AG04450 (cell line): ENCODE results near the gene ENKUR. TPM values are rescaled to one million over a fixed set of nuclear protein-coding genes. Genes with fewer than 3 reads are reported as not detected.

ENCODE experiments used
- CTCF ChIA-PET: fragments of 300-600, 350-600 bp; formaldehyde crosslinking; extraction: SDS; loops from one replicate; lab custom pipeline; 2022; ENCODE audit warnings: antibody characterized with exemption, inconsistent platforms; lab: Charles Lee
- POLR2A ChIA-PET: fragments of 350-600 bp; formaldehyde crosslinking; extraction: SDS; loops from one replicate; lab custom pipeline; 2021; ENCODE audit warnings: antibody characterized with exemption, inconsistent platforms; lab: Yijun Ruan, JAX
- DNase-seq: peaks from one replicate; pipeline ENCODE4 v3.0.0-alpha.2; 2011; ENCODE audit warnings: low read depth, low spot score
- H3K27ac ChIP-seq: one replicate; pipeline ENCODE4 v1.5.1; 2012; ENCODE audit warnings: low read depth, low read length, control low read depth
- H3K27me3 ChIP-seq: one replicate; pipeline ENCODE4 v1.6.0; 2012; ENCODE audit warnings: low read length; ENCODE audit not compliant: control insufficient read depth, insufficient read depth
- H3K4me3 ChIP-seq: 2 replicates; pipeline ENCODE4 v1.5.1; 2011; ENCODE audit warnings: mild to moderate bottlenecking, low read depth, low read length, control low read depth
- H3K9me3 ChIP-seq: 2 replicates; pipeline ENCODE4 v1.5.1; 2012; ENCODE audit warnings: low read length; ENCODE audit not compliant: control insufficient read depth, insufficient read depth
- polyA plus RNA-seq: library from polyadenylated mRNA; depleted of rRNA; stranded (reverse); fragments of >200 nt; gene quantifications from 2 replicates; pipeline ENCODE4 v1.2.3, GENCODE V29; 2011
- TF ChIP-seq, protein P1 (sequence below): IDR thresholded peaks from 2 replicates; pipeline ENCODE4 v1.5.1; 2011; ENCODE audit warnings: low read depth, low read length, control low read depth, inconsistent platforms

ENKUR gene
- polyA plus RNA-seq, 1 experiment = 0.11 TPM

DNA sequence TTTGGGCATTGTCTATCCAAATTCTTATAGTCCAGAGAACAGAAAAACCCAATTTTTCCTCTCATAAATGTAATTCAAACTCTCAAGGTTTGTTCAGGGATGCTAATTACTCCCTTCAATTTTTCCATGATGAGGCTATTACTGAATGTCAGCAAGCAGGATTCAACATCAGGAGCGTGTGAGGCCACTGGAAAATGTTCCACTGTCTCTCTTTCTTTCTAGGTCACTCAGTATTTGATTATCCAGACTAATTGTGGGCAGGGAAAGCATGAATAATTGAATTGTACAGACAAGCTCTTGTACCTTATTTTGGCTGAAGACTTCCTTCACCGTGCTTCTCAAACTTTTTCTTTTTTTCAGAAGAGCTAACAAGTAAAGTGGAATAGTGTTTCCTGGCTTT, 31.1 kb upstream of the ENKUR start:
- ChIA-PET CTCF (no interaction called here), POLR2A (no interaction called here)
- DNase-seq = no peak
- no peaks in the 10 kb centered on the region for H3K9me3 ChIP-seq
- peaks cover 4% of the 10 kb centered on the region for H3K27me3 ChIP-seq
- H3K27ac ChIP-seq = no peak overlapping the region
- TF ChIP-seq, protein P1, sequence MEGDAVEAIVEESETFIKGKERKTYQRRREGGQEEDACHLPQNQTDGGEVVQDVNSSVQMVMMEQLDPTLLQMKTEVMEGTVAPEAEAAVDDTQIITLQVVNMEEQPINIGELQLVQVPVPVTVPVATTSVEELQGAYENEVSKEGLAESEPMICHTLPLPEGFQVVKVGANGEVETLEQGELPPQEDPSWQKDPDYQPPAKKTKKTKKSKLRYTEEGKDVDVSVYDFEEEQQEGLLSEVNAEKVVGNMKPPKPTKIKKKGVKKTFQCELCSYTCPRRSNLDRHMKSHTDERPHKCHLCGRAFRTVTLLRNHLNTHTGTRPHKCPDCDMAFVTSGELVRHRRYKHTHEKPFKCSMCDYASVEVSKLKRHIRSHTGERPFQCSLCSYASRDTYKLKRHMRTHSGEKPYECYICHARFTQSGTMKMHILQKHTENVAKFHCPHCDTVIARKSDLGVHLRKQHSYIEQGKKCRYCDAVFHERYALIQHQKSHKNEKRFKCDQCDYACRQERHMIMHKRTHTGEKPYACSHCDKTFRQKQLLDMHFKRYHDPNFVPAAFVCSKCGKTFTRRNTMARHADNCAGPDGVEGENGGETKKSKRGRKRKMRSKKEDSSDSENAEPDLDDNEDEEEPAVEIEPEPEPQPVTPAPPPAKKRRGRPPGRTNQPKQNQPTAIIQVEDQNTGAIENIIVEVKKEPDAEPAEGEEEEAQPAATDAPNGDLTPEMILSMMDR = no peak
- H3K4me3 ChIP-seq = no peak overlapping the region

DNA sequence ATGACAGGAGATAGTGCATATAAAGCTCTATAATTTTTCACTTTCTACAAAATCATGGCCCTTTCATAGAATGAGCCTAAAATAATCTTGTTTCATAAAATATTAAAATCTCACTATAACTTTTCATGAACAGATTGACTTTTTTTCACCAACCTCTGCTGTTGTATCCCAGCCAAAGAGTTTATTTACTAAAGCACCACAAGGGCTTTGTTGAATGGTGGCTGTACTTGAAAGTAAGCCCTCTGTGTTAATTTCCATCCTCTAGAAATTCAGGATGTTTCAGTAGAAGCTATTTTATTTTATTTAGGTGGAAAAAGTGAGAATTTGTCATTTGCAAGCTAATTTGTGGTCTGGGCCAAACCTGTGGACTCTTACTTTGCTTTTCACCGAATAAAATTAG, 30.7 kb upstream of the ENKUR start:
- Histone ChIP-seq H3K4me3 (no peak overlapping the region), H3K27ac (no peak overlapping the region), H3K9me3 (no peaks in the 10 kb centered on the region), H3K27me3 (peaks cover 4% of the 10 kb centered on the region)
- ChIA-PET CTCF (interaction anchor here (2.4 kb wide), 1 partner anchor 35 kb away, joined by 10 read pairs; no protein-coding TSS in a partner anchor), POLR2A (no interaction called here)
- no peak for DNase-seq
- TF ChIP-seq, protein P1 = no peak

DNA sequence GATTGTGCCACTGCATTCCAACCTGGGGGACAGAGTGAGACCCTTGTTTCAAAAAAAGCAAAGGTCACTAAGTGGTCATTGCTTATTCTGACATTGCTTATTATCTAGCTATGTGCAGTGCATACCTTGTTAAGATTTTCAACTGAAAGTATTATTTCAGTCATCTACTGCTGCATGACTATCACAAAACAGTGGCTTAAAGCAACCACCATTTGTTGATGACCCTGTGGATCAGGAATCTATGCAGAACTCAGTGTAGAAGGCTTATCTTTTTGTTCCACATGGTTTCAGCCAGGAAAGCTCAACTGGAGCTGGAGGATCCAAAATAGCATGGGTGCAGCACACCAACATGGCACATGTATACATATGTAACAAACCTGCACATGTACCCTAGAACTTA, 23.6 kb upstream of the ENKUR start:
- H3K27me3 ChIP-seq = peaks cover 6% of the 10 kb centered on the region
- no peak for DNase-seq
- ChIA-PET CTCF (interaction anchor here (0.7 kb wide), 1 partner anchor 12 kb away, joined by 3 read pairs; no protein-coding TSS in a partner anchor), POLR2A (no interaction called here)
- no peak overlapping the region for H3K4me3 ChIP-seq
- H3K27ac ChIP-seq = no peak overlapping the region
- TF ChIP-seq, protein P1 = no peak
- no peaks in the 10 kb centered on the region for H3K9me3 ChIP-seq

DNA sequence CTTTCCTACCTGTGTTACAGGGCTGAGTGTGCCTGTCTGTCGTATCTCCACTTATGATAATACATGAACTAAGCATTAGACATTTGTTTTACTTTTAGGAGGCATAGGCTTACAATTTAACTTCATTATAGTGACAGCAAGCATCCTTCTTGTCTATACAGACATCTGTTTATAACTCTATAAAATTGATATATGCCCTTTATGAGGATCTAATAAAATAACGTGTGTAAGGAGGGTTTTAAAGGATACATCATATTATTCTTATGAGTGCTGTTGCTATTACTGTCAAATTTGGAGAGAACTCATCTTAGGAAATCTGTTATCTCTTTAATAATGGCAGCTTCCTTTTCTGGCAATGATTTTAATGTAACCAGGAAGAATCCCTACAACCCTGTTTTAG, 22.4 kb upstream of the ENKUR start:
- Histone ChIP-seq H3K4me3 (no peak overlapping the region), H3K27me3 (peaks cover 6% of the 10 kb centered on the region), H3K27ac (no peak overlapping the region), H3K9me3 (no peaks in the 10 kb centered on the region)
- TF ChIP-seq, protein P1 = no peak
- ChIA-PET POLR2A (no interaction called here), CTCF (interaction anchor here (1.1 kb wide), 1 partner anchor 10 kb away, joined by 3 read pairs; no protein-coding TSS in a partner anchor)
- DNase-seq = no peak

DNA sequence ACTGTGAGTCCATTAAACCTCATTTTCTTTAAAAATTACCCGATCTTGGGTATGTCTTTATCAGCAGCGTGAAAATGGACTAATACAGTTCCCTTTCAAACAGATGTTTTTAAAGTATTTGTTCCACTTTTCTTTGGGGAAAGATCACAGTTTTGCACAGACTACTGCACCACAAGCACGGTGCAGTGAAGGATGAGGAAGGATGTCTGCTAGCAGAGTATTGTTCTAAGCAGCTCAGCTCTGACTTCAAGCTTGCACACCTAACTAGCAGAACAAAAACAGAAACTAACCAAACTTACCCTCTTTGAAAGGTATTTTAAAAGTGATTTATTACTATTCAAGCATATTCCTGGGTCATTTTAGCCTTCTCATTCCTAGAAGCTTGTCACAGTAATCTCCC, 20.4 kb upstream of the ENKUR start:
- Histone ChIP-seq H3K4me3 (no peak overlapping the region), H3K27ac (no peak overlapping the region), H3K9me3 (no peaks in the 10 kb centered on the region), H3K27me3 (peaks cover 6% of the 10 kb centered on the region)
- ChIA-PET CTCF (no interaction called here), POLR2A (no interaction called here)
- TF ChIP-seq, protein P1 = no peak
- DNase-seq = no peak
